ENCODE data around the gene UNC13A.

The UNC13A gene

GRCh38 chr19:17711851-17712250, 23.7 kb upstream of the UNC13A start:
- Histone ChIP-seq H3K4me1 (ENCODE audit: control insufficient read depth, insufficient read depth, low read length, poor library complexity, severe bottlenecking) (no peaks in the 10 kb centered on the region), H3K27me3 (replicated peaks; ENCODE audit: control insufficient read depth, insufficient read depth, low read length, poor library complexity, severe bottlenecking) (no peaks in the 10 kb centered on the region), H3K27ac (ENCODE audit: insufficient read depth, low read length, poor library complexity, severe bottlenecking) (no peak overlapping the region), H3K9me3 (ENCODE audit: control insufficient read depth, low read length) (no peaks in the 10 kb centered on the region), H3K36me3 (ENCODE audit: control insufficient read depth, insufficient read depth, low read length) (no peaks in the 10 kb centered on the region), H3K4me3 (ENCODE audit: insufficient read depth, low read depth, low read length, poor library complexity, severe bottlenecking) (no peak overlapping the region)
- DNase-seq = no peak

GRCh38 chr19:17706750-17707181, 18.6 kb upstream of the UNC13A start:
- Histone ChIP-seq H3K4me3 (ENCODE audit: insufficient read depth, low read depth, low read length, poor library complexity, severe bottlenecking) (no peak overlapping the region), H3K36me3 (ENCODE audit: control insufficient read depth, insufficient read depth, low read length) (no peaks in the 10 kb centered on the region), H3K27ac (ENCODE audit: insufficient read depth, low read length, poor library complexity, severe bottlenecking) (no peak overlapping the region), H3K27me3 (replicated peaks; ENCODE audit: control insufficient read depth, insufficient read depth, low read length, poor library complexity, severe bottlenecking) (no peaks in the 10 kb centered on the region), H3K4me1 (ENCODE audit: control insufficient read depth, insufficient read depth, low read length, poor library complexity, severe bottlenecking) (no peaks in the 10 kb centered on the region), H3K9me3 (ENCODE audit: control insufficient read depth, low read length) (no peaks in the 10 kb centered on the region)
- no peak for DNase-seq

GRCh38 chr19:17703824-17704463, 15.8 kb upstream of the UNC13A start:
- H3K4me3 ChIP-seq (ENCODE audit: insufficient read depth, low read depth, low read length, poor library complexity, severe bottlenecking) = no peak overlapping the region
- H3K9me3 ChIP-seq (ENCODE audit: control insufficient read depth, low read length) = no peaks in the 10 kb centered on the region
- H3K4me1 ChIP-seq (ENCODE audit: control insufficient read depth, insufficient read depth, low read length, poor library complexity, severe bottlenecking) = no peaks in the 10 kb centered on the region
- no peaks in the 10 kb centered on the region for H3K27me3 ChIP-seq (replicated peaks; ENCODE audit: control insufficient read depth, insufficient read depth, low read length, poor library complexity, severe bottlenecking)
- H3K36me3 ChIP-seq (ENCODE audit: control insufficient read depth, insufficient read depth, low read length) = no peaks in the 10 kb centered on the region
- peak; percentile 45 to 59 (median 49) for DNase-seq
- H3K27ac ChIP-seq (ENCODE audit: insufficient read depth, low read length, poor library complexity, severe bottlenecking) = no peak overlapping the region

- no peaks in the 10 kb centered on the region for H3K4me1 ChIP-seq (ENCODE audit: control insufficient read depth, insufficient read depth, low read length, poor library complexity, severe bottlenecking)
- H3K36me3 ChIP-seq (ENCODE audit: control insufficient read depth, insufficient read depth, low read length) = no peaks in the 10 kb centered on the region
- no peak overlapping the region for H3K27ac ChIP-seq (ENCODE audit: insufficient read depth, low read length, poor library complexity, severe bottlenecking)
- H3K27me3 ChIP-seq (replicated peaks; ENCODE audit: control insufficient read depth, insufficient read depth, low read length, poor library complexity, severe bottlenecking) = no peaks in the 10 kb centered on the region
- H3K4me3 ChIP-seq (ENCODE audit: insufficient read depth, low read depth, low read length, poor library complexity, severe bottlenecking) = no peak overlapping the region
- no peak for DNase-seq
- no peaks in the 10 kb centered on the region for H3K9me3 ChIP-seq (ENCODE audit: control insufficient read depth, low read length)
Measured at GRCh38 chr19:17695198-17695597, 7.0 kb upstream of the UNC13A start.

GRCh38 chr19:17692566-17692965, 4.4 kb upstream of the UNC13A start:
- H3K27me3 ChIP-seq (replicated peaks; ENCODE audit: control insufficient read depth, insufficient read depth, low read length, poor library complexity, severe bottlenecking) = peaks cover 6% of the 10 kb centered on the region

GRCh38 chr19:17688853-17689595, 870 bp upstream of the UNC13A start:
- H3K9me3 ChIP-seq (ENCODE audit: control insufficient read depth, low read length) = no peaks in the 10 kb centered on the region
- peaks cover 13% of the 10 kb centered on the region for H3K4me1 ChIP-seq (ENCODE audit: control insufficient read depth, insufficient read depth, low read length, poor library complexity, severe bottlenecking)
- no peak overlapping the region for H3K4me3 ChIP-seq (ENCODE audit: insufficient read depth, low read depth, low read length, poor library complexity, severe bottlenecking)
- no peak for DNase-seq
- no peaks in the 10 kb centered on the region for H3K36me3 ChIP-seq (ENCODE audit: control insufficient read depth, insufficient read depth, low read length)
- peaks cover 28% of the 10 kb centered on the region for H3K27me3 ChIP-seq (replicated peaks; ENCODE audit: control insufficient read depth, insufficient read depth, low read length, poor library complexity, severe bottlenecking)
- no peak overlapping the region for H3K27ac ChIP-seq (ENCODE audit: insufficient read depth, low read length, poor library complexity, severe bottlenecking)

More at GRCh38 chr19:17692566-17692965, 4.4 kb upstream of the UNC13A start:
- H3K36me3 ChIP-seq (ENCODE audit: control insufficient read depth, insufficient read depth, low read length) = no peaks in the 10 kb centered on the region
- H3K4me3 ChIP-seq (ENCODE audit: insufficient read depth, low read depth, low read length, poor library complexity, severe bottlenecking) = no peak overlapping the region
- no peaks in the 10 kb centered on the region for H3K9me3 ChIP-seq (ENCODE audit: control insufficient read depth, low read length)
- no peak overlapping the region for H3K27ac ChIP-seq (ENCODE audit: insufficient read depth, low read length, poor library complexity, severe bottlenecking)
- DNase-seq = no peak
- H3K4me1 ChIP-seq (ENCODE audit: control insufficient read depth, insufficient read depth, low read length, poor library complexity, severe bottlenecking) = peaks cover 5% of the 10 kb centered on the region

- peaks cover 13% of the 10 kb centered on the region for H3K4me1 ChIP-seq (ENCODE audit: control insufficient read depth, insufficient read depth, low read length, poor library complexity, severe bottlenecking)
- no peaks in the 10 kb centered on the region for H3K36me3 ChIP-seq (ENCODE audit: control insufficient read depth, insufficient read depth, low read length)
- H3K27me3 ChIP-seq (replicated peaks; ENCODE audit: control insufficient read depth, insufficient read depth, low read length, poor library complexity, severe bottlenecking) = peaks cover 28% of the 10 kb centered on the region
- H3K27ac ChIP-seq (ENCODE audit: insufficient read depth, low read length, poor library complexity, severe bottlenecking) = no peak overlapping the region
- no peak overlapping the region for H3K4me3 ChIP-seq (ENCODE audit: insufficient read depth, low read depth, low read length, poor library complexity, severe bottlenecking)
- no peak for DNase-seq
- no peaks in the 10 kb centered on the region for H3K9me3 ChIP-seq (ENCODE audit: control insufficient read depth, low read length)
Measured at GRCh38 chr19:17687141-17687856, 855 bp downstream of the UNC13A start.

GRCh38 chr19:17686592-17687024, 1.5 kb downstream of the UNC13A start:
- no peaks in the 10 kb centered on the region for H3K36me3 ChIP-seq (ENCODE audit: control insufficient read depth, insufficient read depth, low read length)
- peaks cover 29% of the 10 kb centered on the region for H3K27me3 ChIP-seq (replicated peaks; ENCODE audit: control insufficient read depth, insufficient read depth, low read length, poor library complexity, severe bottlenecking)
- H3K9me3 ChIP-seq (ENCODE audit: control insufficient read depth, low read length) = no peaks in the 10 kb centered on the region
- H3K4me3 ChIP-seq (ENCODE audit: insufficient read depth, low read depth, low read length, poor library complexity, severe bottlenecking) = no peak overlapping the region
- no peak overlapping the region for H3K27ac ChIP-seq (ENCODE audit: insufficient read depth, low read length, poor library complexity, severe bottlenecking)
- no peak for DNase-seq
- peaks cover 13% of the 10 kb centered on the region for H3K4me1 ChIP-seq (ENCODE audit: control insufficient read depth, insufficient read depth, low read length, poor library complexity, severe bottlenecking)

- no peak for DNase-seq
- no peak overlapping the region for H3K4me3 ChIP-seq (ENCODE audit: insufficient read depth, low read depth, low read length, poor library complexity, severe bottlenecking)
Measured at GRCh38 chr19:17686023-17686521, 2.1 kb downstream of the UNC13A start.

More at GRCh38 chr19:17686023-17686521, 2.1 kb downstream of the UNC13A start:
- no peaks in the 10 kb centered on the region for H3K9me3 ChIP-seq (ENCODE audit: control insufficient read depth, low read length)
- peaks cover 13% of the 10 kb centered on the region for H3K4me1 ChIP-seq (ENCODE audit: control insufficient read depth, insufficient read depth, low read length, poor library complexity, severe bottlenecking)
- H3K27ac ChIP-seq (ENCODE audit: insufficient read depth, low read length, poor library complexity, severe bottlenecking) = no peak overlapping the region
- no peaks in the 10 kb centered on the region for H3K36me3 ChIP-seq (ENCODE audit: control insufficient read depth, insufficient read depth, low read length)
- H3K27me3 ChIP-seq (replicated peaks; ENCODE audit: control insufficient read depth, insufficient read depth, low read length, poor library complexity, severe bottlenecking) = peaks cover 35% of the 10 kb centered on the region

Data from effector memory CD4-positive, alpha-beta T cell (primary cell).